ENCODE results near the gene TOGARAM2. TPM values are rescaled to one million over a fixed set of nuclear protein-coding genes. Genes with fewer than 3 reads are reported as not detected.

TOGARAM2 gene
- total RNA-seq (10 to 100 TPM in 4 of 7 donors, 1 to 10 TPM in 3; 3.1 to 19.9 (median 11.7) TPM), polyA plus RNA-seq (1 to 10 TPM; 3.0 to 9.0 (median 7.4) TPM)
- long read RNA-seq, donor 1: 0 reads
- long read RNA-seq, donor 2: 0 reads

DNA sequence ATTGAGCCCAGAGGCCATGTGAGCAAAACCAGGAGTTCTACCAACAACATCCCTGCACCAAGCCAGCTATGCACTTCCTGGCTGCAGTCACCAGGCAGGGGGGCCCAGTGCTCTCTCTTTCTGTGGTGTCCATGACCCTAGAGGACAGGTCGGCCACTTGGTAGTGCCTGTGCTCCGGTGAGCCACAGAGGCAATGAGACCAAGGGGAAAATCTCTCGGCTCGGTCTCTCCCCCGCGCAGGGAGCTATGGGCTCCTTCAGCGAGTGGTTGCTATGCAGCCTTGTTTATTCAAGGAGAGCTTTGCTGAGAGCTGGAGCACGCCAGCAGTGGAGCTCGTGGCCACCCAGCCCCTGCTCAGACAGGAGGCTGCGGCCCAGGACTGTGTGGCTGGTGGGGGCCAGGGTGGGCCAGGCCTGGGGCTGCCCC is at the start of gene TOGARAM2:
TOGARAM2 (plus strand) TSS at position 283 of the 426 bp plus-strand sequence. CDS start 13,537 bp downstream, outside the sequence.
- no peak within 1 kb of the TSS for H3K4me3 ChIP-seq
- H3K4me1 ChIP-seq: no peaks in the 10 kb centered on the region
- intact Hi-C loops (cut with DNase I; ENCODE audit: low total_unique reads): no loop called here
- TF ChIP-seq POLR2AphosphoS5 (IDR thresholded peaks at IDR 0.05) (no peak), POLR2A (IDR thresholded peaks at IDR 0.05) (no peak)
- TF ChIP-seq, protein P1, sequence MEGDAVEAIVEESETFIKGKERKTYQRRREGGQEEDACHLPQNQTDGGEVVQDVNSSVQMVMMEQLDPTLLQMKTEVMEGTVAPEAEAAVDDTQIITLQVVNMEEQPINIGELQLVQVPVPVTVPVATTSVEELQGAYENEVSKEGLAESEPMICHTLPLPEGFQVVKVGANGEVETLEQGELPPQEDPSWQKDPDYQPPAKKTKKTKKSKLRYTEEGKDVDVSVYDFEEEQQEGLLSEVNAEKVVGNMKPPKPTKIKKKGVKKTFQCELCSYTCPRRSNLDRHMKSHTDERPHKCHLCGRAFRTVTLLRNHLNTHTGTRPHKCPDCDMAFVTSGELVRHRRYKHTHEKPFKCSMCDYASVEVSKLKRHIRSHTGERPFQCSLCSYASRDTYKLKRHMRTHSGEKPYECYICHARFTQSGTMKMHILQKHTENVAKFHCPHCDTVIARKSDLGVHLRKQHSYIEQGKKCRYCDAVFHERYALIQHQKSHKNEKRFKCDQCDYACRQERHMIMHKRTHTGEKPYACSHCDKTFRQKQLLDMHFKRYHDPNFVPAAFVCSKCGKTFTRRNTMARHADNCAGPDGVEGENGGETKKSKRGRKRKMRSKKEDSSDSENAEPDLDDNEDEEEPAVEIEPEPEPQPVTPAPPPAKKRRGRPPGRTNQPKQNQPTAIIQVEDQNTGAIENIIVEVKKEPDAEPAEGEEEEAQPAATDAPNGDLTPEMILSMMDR (IDR thresholded peaks at IDR 0.05 in 8 of 11, conservative IDR thresholded peaks at IDR 0.05 in 3 of 11): no peak
- no peak for DNase-seq
- H3K36me3 ChIP-seq: no peaks in the 10 kb centered on the region
- 51 to 76% (median 73%) methylated on average over 1 to 10 of the region's 10 CpGs for WGBS, 5 donors
- H3K27ac ChIP-seq: no peak within 1 kb of the TSS
- H3K9me3 ChIP-seq: no peaks in the 10 kb centered on the region
- no peaks in the 10 kb centered on the region for H3K27me3 ChIP-seq (replicated peaks in 1 of 7)

DNA sequence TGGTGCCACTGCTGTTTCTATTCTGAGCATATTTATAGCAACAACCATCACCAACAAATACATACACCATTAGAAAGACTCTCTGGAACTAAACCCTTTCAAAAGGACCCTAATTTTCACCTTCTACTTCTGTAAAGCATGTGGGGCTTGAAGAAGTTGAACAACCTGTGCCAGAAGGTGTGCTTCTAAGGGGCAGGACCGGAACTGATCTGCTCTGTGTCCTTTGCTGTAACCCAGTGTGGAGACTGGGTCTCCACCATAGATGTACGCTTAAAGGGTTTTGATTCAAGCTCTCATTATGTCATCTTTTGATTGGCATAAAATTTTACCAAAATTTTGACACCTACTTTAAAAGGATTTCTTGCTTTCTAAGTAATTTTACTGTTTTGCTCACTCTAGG is 46.3 kb upstream of the TOGARAM2 start:
- TF ChIP-seq, protein P1 (IDR thresholded peaks at IDR 0.05 in 8 of 11, conservative IDR thresholded peaks at IDR 0.05 in 3 of 11): no peak
- TF ChIP-seq POLR2A (IDR thresholded peaks at IDR 0.05) (no peak), POLR2AphosphoS5 (IDR thresholded peaks at IDR 0.05) (no peak)
- Histone ChIP-seq H3K4me3 (no peak overlapping the region), H3K27ac (no peak overlapping the region), H3K36me3 (peaks cover under 1 to 99% (median 74%) of the 10 kb centered on the region in 6 donors), H3K9me3 (no peaks in the 10 kb centered on the region), H3K27me3 (replicated peaks in 1 of 7) (no peaks in the 10 kb centered on the region), H3K4me1 (no peaks in the 10 kb centered on the region)
- DNase-seq: no peak
- WGBS, 5 donors: 97 to 100% (median 98%) methylated on average over 2 of the region's 2 CpGs
- intact Hi-C loops (cut with DNase I; ENCODE audit: low total_unique reads): no loop called here

DNA sequence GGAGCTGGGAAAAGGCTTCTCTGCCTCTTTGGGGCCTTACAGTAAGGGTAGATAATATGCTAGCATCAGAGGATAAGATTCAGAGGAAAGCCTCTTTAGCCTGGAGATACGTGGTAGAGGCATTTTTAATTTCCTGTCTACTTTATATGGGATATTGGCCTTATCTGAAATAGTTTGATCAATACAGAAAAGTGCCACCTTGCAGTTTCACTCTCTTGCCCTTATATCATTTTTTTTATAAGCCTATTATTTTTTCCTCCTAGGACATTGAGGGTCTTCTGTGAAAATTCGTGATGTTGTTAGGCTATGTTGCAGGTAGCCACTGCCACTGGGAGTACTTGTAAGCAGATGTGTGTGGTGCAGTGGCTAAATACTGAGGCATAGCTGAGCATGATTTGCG is 40.1 kb upstream of the TOGARAM2 start:
- 80 to 94% (median 89%) methylated on average over 3 of the region's 3 CpGs for WGBS, 5 donors

DNA sequence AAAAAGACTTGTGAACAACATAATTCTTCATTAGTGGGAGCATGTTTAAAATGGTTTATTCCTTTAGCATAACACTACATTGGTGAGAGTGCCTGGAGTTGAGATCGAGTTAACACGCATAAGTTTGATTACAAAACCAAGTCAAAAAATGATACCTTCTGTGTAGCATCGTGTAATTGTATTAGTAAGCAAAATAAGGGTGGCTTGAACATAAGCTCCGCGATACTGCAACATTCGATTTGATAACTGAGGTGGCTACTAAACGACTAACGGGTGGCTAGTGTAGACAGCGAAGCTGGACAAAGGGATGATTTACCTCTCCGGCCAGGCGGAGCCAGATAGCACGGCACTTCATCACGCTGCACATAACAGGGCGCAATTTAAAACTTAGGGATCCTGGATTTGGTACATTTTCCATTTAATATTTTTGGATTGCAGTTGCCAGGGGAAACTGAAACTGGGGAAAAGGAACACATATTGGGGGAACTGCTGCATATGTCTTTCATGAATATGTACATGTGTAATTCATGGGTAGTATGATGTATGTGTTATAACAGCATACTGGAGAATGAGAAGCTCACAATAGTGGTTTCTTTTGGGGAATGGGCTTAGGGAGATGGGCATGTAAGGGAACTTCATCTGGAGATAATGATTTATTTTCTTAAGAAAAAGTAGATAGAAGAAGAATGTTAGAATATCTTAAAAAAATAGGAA is 36.4 kb upstream of the TOGARAM2 start:
- no peak for DNase-seq
- no peak overlapping the region for H3K27ac ChIP-seq
- 81 to 95% (median 90%) methylated on average over 14 of the region's 14 CpGs for WGBS, 5 donors
- intact Hi-C loops (cut with DNase I; ENCODE audit: low total_unique reads): no loop called here
- no peak for TF ChIP-seq POLR2AphosphoS5 (IDR thresholded peaks at IDR 0.05)
- TF ChIP-seq, protein P1 (IDR thresholded peaks at IDR 0.05 in 8 of 11, conservative IDR thresholded peaks at IDR 0.05 in 3 of 11): no peak
- TF ChIP-seq POLR2A (IDR thresholded peaks at IDR 0.05): no peak
- no peaks in the 10 kb centered on the region for H3K4me1 ChIP-seq
- H3K36me3 ChIP-seq: peaks cover 0 to 100% (median 73%) of the 10 kb centered on the region in 6 donors
- H3K4me3 ChIP-seq: no peak overlapping the region
- no peaks in the 10 kb centered on the region for H3K27me3 ChIP-seq (replicated peaks in 1 of 7)
- peaks cover 0 to 11% (median 4%) of the 10 kb centered on the region in 8 donors for H3K9me3 ChIP-seq

More for the DNA sequence above, 40.1 kb upstream of the TOGARAM2 start:
- TF ChIP-seq POLR2A (IDR thresholded peaks at IDR 0.05) (no peak), POLR2AphosphoS5 (IDR thresholded peaks at IDR 0.05) (no peak)
- TF ChIP-seq, protein P1 (IDR thresholded peaks at IDR 0.05 in 8 of 11, conservative IDR thresholded peaks at IDR 0.05 in 3 of 11): no peak
- no peaks in the 10 kb centered on the region for H3K27me3 ChIP-seq (replicated peaks in 1 of 7)
- intact Hi-C loops (cut with DNase I; ENCODE audit: low total_unique reads): no loop called here
- no peak overlapping the region for H3K4me3 ChIP-seq
- no peak for DNase-seq
- H3K4me1 ChIP-seq: no peaks in the 10 kb centered on the region
- peaks cover 0 to 99% (median 68%) of the 10 kb centered on the region in 6 donors for H3K36me3 ChIP-seq
- no peak overlapping the region for H3K27ac ChIP-seq
- no peaks in the 10 kb centered on the region for H3K9me3 ChIP-seq
